Uterus (tissue), 2 donors: ENCODE data around the gene ATG5.

Source experiments
- CTCF ChIP-seq, 4 experiments: fragments of 200-600 bp in 2 of 4; fragments of 450-650 bp in 2 of 4; sonication (generic) in 2 of 4; IDR thresholded peaks; one replicate each; pipeline ENCODE4 v1.5.1; 2016 to 2019; ENCODE audit warnings: antibody characterized with exemption in 4 of 4, mild to moderate bottlenecking in 2 of 4, moderate library complexity in 1 of 4
- POLR2A ChIP-seq, 2 donors: fragments of 450-650 bp; IDR thresholded peaks; one replicate each; pipeline ENCODE4 v1.6.1; 2016; ENCODE audit warnings: antibody characterized with exemption in 2 of 2, mild to moderate bottlenecking in 1 of 2, moderate library complexity in 1 of 2

- no peak for TF ChIP-seq CTCF (IDR thresholded peaks at IDR 0.05)
- no peak for TF ChIP-seq POLR2A (IDR thresholded peaks at IDR 0.05)
Measured at GRCh38 chr6:106244931-106245330, 80.6 kb downstream of the ATG5 start.
